Measurements from ENCODE around the gene PEA15.

GRCh38 chr1:160186729-160187128 is 18.5 kb upstream of the PEA15 start:
- TF ChIP-seq CTCF (conservative IDR thresholded peaks at IDR 0.05; ENCODE audit: low read length) (no peak), EZH2phosphoT487 (IDR thresholded peaks at IDR 0.05; ENCODE audit: borderline replicate concordance, low read depth, low read length) (no peak)
